Neural progenitor cell (in vitro differentiated cells): Measurements from ENCODE around the gene CFAP157. TPM values are rescaled to one million over a fixed set of nuclear protein-coding genes. Genes with fewer than 3 reads are reported as not detected.

Experiments used
- DNase-seq: peaks from one replicate; pipeline ENCODE4 v3.0.0-alpha.2; 2016; ENCODE audit warnings: low spot score
- H2AFZ ChIP-seq: fragments of 200-600 bp; sonication (generic); replicated peaks from 2 replicates; pipeline ENCODE4 v1.6.1; 2016; ENCODE audit warnings: antibody characterized with exemption
- H3F3A ChIP-seq: fragments of 200-600 bp; sonication (generic); 2 replicates; pipeline ENCODE4 v1.6.1; 2016; ENCODE audit warnings: antibody characterized with exemption, low read depth
- H3K27ac ChIP-seq: fragments of 200-600 bp; sonication (generic); 2 replicates; pipeline ENCODE4 v1.5.1; 2016; ENCODE audit warnings: mild to moderate bottlenecking
- H3K27me3 ChIP-seq: fragments of 200-600 bp; sonication (generic); 2 replicates; pipeline ENCODE4 v1.6.1; 2016; ENCODE audit warnings: mild to moderate bottlenecking, moderate library complexity
- H3K36me3 ChIP-seq: fragments of 200-600 bp; sonication (generic); 2 replicates; pipeline ENCODE4 v1.5.1; 2016
- H3K4me1 ChIP-seq: fragments of 200-600 bp; sonication (generic); 2 replicates; pipeline ENCODE4 v1.6.1; 2016; ENCODE audit warnings: mixed run types
- H3K4me2 ChIP-seq: fragments of 200-600 bp; sonication (generic); 2 replicates; pipeline ENCODE4 v1.6.1; 2016
- H3K4me3 ChIP-seq: fragments of 200-600 bp; sonication (generic); 2 replicates; pipeline ENCODE4 v1.5.1; 2016
- H3K79me2 ChIP-seq: fragments of 200-600 bp; sonication (generic); 2 replicates; pipeline ENCODE4 v1.6.1; 2016; ENCODE audit warnings: low read depth
- H3K9ac ChIP-seq: fragments of 200-600 bp; sonication (generic); 2 replicates; pipeline ENCODE4 v1.6.1; 2016
- H3K9me3 ChIP-seq: fragments of 200-600 bp; sonication (generic); 2 replicates; pipeline ENCODE4 v1.5.1; 2016; ENCODE audit warnings: low read depth
- H4K20me1 ChIP-seq: fragments of 200-600 bp; sonication (generic); 2 replicates; pipeline ENCODE4 v1.6.1; 2016; ENCODE audit warnings: low read depth
- H3K27ac Mint-ChIP-seq: 3 replicates; pipeline ENCODE4 v1.8.0; 2021; ENCODE audit warnings: mixed read lengths
- H3K27me3 Mint-ChIP-seq: 2 replicates; pipeline ENCODE4 v1.8.0; 2022; ENCODE audit warnings: low read depth, mild to moderate bottlenecking, inconsistent platforms, moderate library complexity, mixed read lengths; ENCODE audit not compliant: insufficient read depth
- H3K36me3 Mint-ChIP-seq: 3 replicates; pipeline ENCODE4 v1.8.0; 2021; ENCODE audit warnings: mixed read lengths
- H3K4me1 Mint-ChIP-seq: 3 replicates; pipeline ENCODE4 v1.8.0; 2021; ENCODE audit warnings: mixed read lengths
- H3K4me3 Mint-ChIP-seq: 3 replicates; pipeline ENCODE4 v1.8.0; 2021; ENCODE audit warnings: mild to moderate bottlenecking, moderate library complexity, mixed read lengths
- H3K9me3 Mint-ChIP-seq: 3 replicates; pipeline ENCODE4 v1.8.0; 2020; ENCODE audit warnings: mixed read lengths
- CTCF ChIP-seq: fragments of 200-600 bp; sonication (generic); IDR thresholded peaks from 2 replicates; pipeline ENCODE4 v1.5.1; 2017; ENCODE audit warnings: antibody characterized with exemption, mild to moderate bottlenecking
- EZH2 ChIP-seq: fragments of 200-600 bp; sonication (generic); IDR thresholded peaks from 2 replicates; pipeline ENCODE4 v1.6.1; 2017; ENCODE audit warnings: antibody characterized with exemption, mild to moderate bottlenecking, moderate library complexity
- EZH2phosphoT487 ChIP-seq: fragments of 200-600 bp; sonication (generic); IDR thresholded peaks from 2 replicates; pipeline ENCODE4 v1.6.1; 2017; ENCODE audit warnings: antibody characterized with exemption
- total RNA-seq: library from RNA; depleted of rRNA; stranded (reverse); fragments of >200 nt; gene quantifications from 2 replicates; pipeline ENCODE4 v1.2.3, GENCODE V29; 2015; ENCODE audit warnings: low replicate concordance

The CFAP157 gene
- total RNA-seq, 1 donor from 2014 or later, result not detected

GRCh38 chr9:127682351-127683136 lies 24.2 kb upstream of the CFAP157 start:
- TF ChIP-seq CTCF (no peak), EZH2 (no peak), EZH2phosphoT487 (no peak)
- Histone ChIP-seq H3K79me2 (no peaks in the 10 kb centered on the region), H3K4me3 (no peak overlapping the region), H3K4me2 (no peak overlapping the region), H3K9me3 (no peaks in the 10 kb centered on the region), H3K4me1 (no peaks in the 10 kb centered on the region), H3K9ac (no peak overlapping the region), H4K20me1 (no peaks in the 10 kb centered on the region), H3K27me3 (no peaks in the 10 kb centered on the region), H3F3A (no peaks in the 10 kb centered on the region), H2AFZ (no peak overlapping the region), H3K36me3 (no peaks in the 10 kb centered on the region), H3K27ac (no peak overlapping the region)
- no peaks in the 10 kb centered on the region for H3K4me1 Mint-ChIP-seq
- H3K9me3 Mint-ChIP-seq, result no peaks in the 10 kb centered on the region
- no peak overlapping the region for H3K4me3 Mint-ChIP-seq
- H3K27ac Mint-ChIP-seq, result no peak overlapping the region
- H3K27me3 Mint-ChIP-seq, result peaks cover 10% of the 10 kb centered on the region
- peaks cover 20% of the 10 kb centered on the region for H3K36me3 Mint-ChIP-seq
- no peak for DNase-seq

- Mint-ChIP-seq H3K4me3 (no peak overlapping the region), H3K4me1 (no peaks in the 10 kb centered on the region), H3K36me3 (peaks cover 22% of the 10 kb centered on the region), H3K9me3 (no peaks in the 10 kb centered on the region), H3K27me3 (peaks cover 9% of the 10 kb centered on the region), H3K27ac (no peak overlapping the region)
- H3K4me1 ChIP-seq, result no peaks in the 10 kb centered on the region
- no peaks in the 10 kb centered on the region for H3K79me2 ChIP-seq
- no peak overlapping the region for H3K9ac ChIP-seq
- no peak overlapping the region for H3K4me3 ChIP-seq
- no peak overlapping the region for H3K27ac ChIP-seq
- no peaks in the 10 kb centered on the region for H4K20me1 ChIP-seq
- H3K4me2 ChIP-seq, result no peak overlapping the region
- TF ChIP-seq EZH2 (no peak), EZH2phosphoT487 (no peak), CTCF (no peak)
- no peaks in the 10 kb centered on the region for H3K9me3 ChIP-seq
- no peaks in the 10 kb centered on the region for H3K27me3 ChIP-seq
- DNase-seq, result no peak
- H3F3A ChIP-seq, result no peaks in the 10 kb centered on the region
- no peaks in the 10 kb centered on the region for H3K36me3 ChIP-seq
- no peak overlapping the region for H2AFZ ChIP-seq
These were observed 23.1 kb upstream of the CFAP157 start for GRCh38 chr9:127683723-127684122.

- Histone ChIP-seq H3F3A (no peaks in the 10 kb centered on the region), H4K20me1 (no peaks in the 10 kb centered on the region), H3K27me3 (no peaks in the 10 kb centered on the region), H3K9me3 (no peaks in the 10 kb centered on the region), H2AFZ (no peak overlapping the region), H3K4me1 (no peaks in the 10 kb centered on the region), H3K27ac (no peak overlapping the region), H3K36me3 (no peaks in the 10 kb centered on the region), H3K79me2 (no peaks in the 10 kb centered on the region), H3K9ac (no peak overlapping the region), H3K4me2 (no peak overlapping the region), H3K4me3 (no peak overlapping the region)
- Mint-ChIP-seq H3K4me1 (no peaks in the 10 kb centered on the region), H3K36me3 (peaks cover 21% of the 10 kb centered on the region), H3K27ac (no peak overlapping the region), H3K9me3 (no peaks in the 10 kb centered on the region), H3K4me3 (peak overlapping the region; percentile 9), H3K27me3 (peaks cover 9% of the 10 kb centered on the region)
- TF ChIP-seq EZH2, result no peak
- no peak for TF ChIP-seq EZH2phosphoT487
- TF ChIP-seq CTCF, result no peak
- DNase-seq, result no peak
These were observed 22.2 kb upstream of the CFAP157 start for GRCh38 chr9:127684576-127684975.
